ENCODE results near the gene C1QTNF12.
"Not testable (repeated sequence)": the region's sequence is repeated elsewhere in the genome, so short reads cannot be mapped to it uniquely, and the experiment has no call there.

The C1QTNF12 gene

GRCh38 chr1:1196431-1197187 lies 49.9 kb downstream of the C1QTNF12 start:
- DNase-seq = no peak

- not testable (repeated sequence) for DNase-seq
Observed at GRCh38 chr1:1195726-1196125, 50.8 kb downstream of the C1QTNF12 start.

GRCh38 chr1:1194723-1195122 lies 51.8 kb downstream of the C1QTNF12 start:
- no peak for DNase-seq

Data from activated CD4-positive, alpha-beta T cell treated with anti-CD3 and anti-CD28 coated beads, Interleukin-2, amount 50 U/mL, for 16 hours (primary cell).